ENCODE data around the gene RPS6KA1. TPM values are rescaled to one million over a fixed set of nuclear protein-coding genes. Genes with fewer than 3 reads are reported as not detected.

The RPS6KA1 gene
- total and polyA plus RNA-seq, 8 donors = 13.6 to 32.2 (median 18.4) TPM

GRCh38 chr1:26578167-26578566 lies 48.6 kb downstream of the RPS6KA1 start:
- 70 to 73% methylated on average over 4 of the region's 4 CpGs for WGBS, 2 donors
- no peak overlapping the region for H3K4me3 ChIP-seq
- TF ChIP-seq CTCF (IDR thresholded peaks at IDR 0.05) = no peak
- intact Hi-C loops (cut with DNase I) = no loop called here
- no peak overlapping the region for H3K27ac ChIP-seq
- DNase-seq (no peak), FAIRE-seq (no peak), ATAC-seq (no peak)
- no peaks in the 10 kb centered on the region for H3K4me1 ChIP-seq
- H3K27me3 ChIP-seq = no peaks in the 10 kb centered on the region
- peaks cover 0 to 6% (median 4%) of the 10 kb centered on the region in 3 donors for H3K36me3 ChIP-seq
- no peaks in the 10 kb centered on the region for H3K9me3 ChIP-seq

- FAIRE-seq (no peak), ATAC-seq (no peak), DNase-seq (no peak)
- Histone ChIP-seq H3K4me1 (no peaks in the 10 kb centered on the region), H3K36me3 (peaks cover 0 to 1% (median 0%) of the 10 kb centered on the region in 3 donors), H3K9me3 (no peaks in the 10 kb centered on the region), H3K27me3 (no peaks in the 10 kb centered on the region), H3K4me3 (no peak overlapping the region), H3K27ac (no peak overlapping the region)
- TF ChIP-seq CTCF (IDR thresholded peaks at IDR 0.05) = no peak
- 60 to 66% methylated on average over 3 of the region's 3 CpGs for WGBS, 2 donors
- intact Hi-C loops (cut with DNase I) = no loop called here
Measured at GRCh38 chr1:26579681-26580111, 50.1 kb downstream of the RPS6KA1 start.

GRCh38 chr1:26580116-26580515 lies 50.6 kb downstream of the RPS6KA1 start:
- FAIRE-seq (no peak), ATAC-seq (no peak), DNase-seq (no peak)
- H3K27me3 ChIP-seq = no peaks in the 10 kb centered on the region
- H3K9me3 ChIP-seq = no peaks in the 10 kb centered on the region
- no peaks in the 10 kb centered on the region for H3K4me1 ChIP-seq
- H3K4me3 ChIP-seq = no peak overlapping the region
- intact Hi-C loops (cut with DNase I) = no loop called here
- TF ChIP-seq CTCF (IDR thresholded peaks at IDR 0.05) = no peak
- no peaks in the 10 kb centered on the region for H3K36me3 ChIP-seq
- WGBS, 2 donors = 95 to 97% methylated on average over 6 of the region's 6 CpGs
- no peak overlapping the region for H3K27ac ChIP-seq

- H3K4me3 ChIP-seq = no peak overlapping the region
- TF ChIP-seq CTCF (IDR thresholded peaks at IDR 0.05) = no peak
- 69 to 74% methylated on average over 7 of the region's 7 CpGs for WGBS, 2 donors
- intact Hi-C loops (cut with DNase I) = no loop called here
- H3K27me3 ChIP-seq = no peaks in the 10 kb centered on the region
- H3K9me3 ChIP-seq = no peaks in the 10 kb centered on the region
- FAIRE-seq (no peak), DNase-seq (no peak), ATAC-seq (peak in 1 of 4 donors; percentile 19)
- no peaks in the 10 kb centered on the region for H3K4me1 ChIP-seq
- no peak overlapping the region for H3K27ac ChIP-seq
- H3K36me3 ChIP-seq = no peaks in the 10 kb centered on the region
Measured at GRCh38 chr1:26581287-26581651, 51.7 kb downstream of the RPS6KA1 start.

- Histone ChIP-seq H3K4me1 (no peaks in the 10 kb centered on the region), H3K27ac (peak overlapping the region in 1 of 4 donors; percentile 11), H3K9me3 (no peaks in the 10 kb centered on the region), H3K27me3 (no peaks in the 10 kb centered on the region), H3K36me3 (no peaks in the 10 kb centered on the region), H3K4me3 (no peak overlapping the region)
- DNase-seq = no peak
- no peak for ATAC-seq
- intact Hi-C loops (cut with DNase I) = no loop called here
- FAIRE-seq = no peak
- 80% methylated on average over 8 of the region's 8 CpGs for WGBS, 2 donors
- TF ChIP-seq CTCF (IDR thresholded peaks at IDR 0.05) = no peak
Measured at GRCh38 chr1:26582053-26582835, 52.7 kb downstream of the RPS6KA1 start.

Data from pancreas (tissue), 10 donors.